ENCODE results near the gene SLC40A1.

Gene SLC40A1

GRCh38 chr2:189521699-189522434 is 58.7 kb downstream of the SLC40A1 start:
- no peaks in the 10 kb centered on the region for H3K9me3 ChIP-seq (ENCODE audit: control insufficient read depth, insufficient read depth, low read depth, low read length)
- no peak overlapping the region for H3K27ac ChIP-seq (ENCODE audit: low read depth, low read length)
- H3K36me3 ChIP-seq (ENCODE audit: control insufficient read depth, insufficient read depth, low read length), result no peaks in the 10 kb centered on the region
- H3K4me3 ChIP-seq (ENCODE audit: low read depth, low read length), result no peak overlapping the region
- no peak overlapping the region for H3K9ac ChIP-seq (ENCODE audit: low read length)
- no peaks in the 10 kb centered on the region; the same call in 1 of the 2 replicates for H3K4me1 ChIP-seq (ENCODE audit: control insufficient read depth, insufficient read depth, low read length)
- no peaks in the 10 kb centered on the region for H3K27me3 ChIP-seq (ENCODE audit: control insufficient read depth, insufficient read depth, low read length)

GRCh38 chr2:189519631-189520387 is 60.8 kb downstream of the SLC40A1 start:
- no peaks in the 10 kb centered on the region; the same call in 1 of the 2 replicates for H3K4me1 ChIP-seq (ENCODE audit: control insufficient read depth, insufficient read depth, low read length)
- no peak overlapping the region for H3K27ac ChIP-seq (ENCODE audit: low read depth, low read length)
- no peak overlapping the region for H3K9ac ChIP-seq (ENCODE audit: low read length)

GRCh38 chr2:189517847-189518535 is 62.6 kb downstream of the SLC40A1 start:
- no peaks in the 10 kb centered on the region for H3K36me3 ChIP-seq (ENCODE audit: control insufficient read depth, insufficient read depth, low read length)
- no peak overlapping the region for H3K27ac ChIP-seq (ENCODE audit: low read depth, low read length)
- H3K9me3 ChIP-seq (ENCODE audit: control insufficient read depth, insufficient read depth, low read depth, low read length), result no peaks in the 10 kb centered on the region
- H3K4me1 ChIP-seq (ENCODE audit: control insufficient read depth, insufficient read depth, low read length), result no peaks in the 10 kb centered on the region; the same call in 1 of the 2 replicates
- no peak overlapping the region for H3K9ac ChIP-seq (ENCODE audit: low read length)
- H3K27me3 ChIP-seq (ENCODE audit: control insufficient read depth, insufficient read depth, low read length), result no peaks in the 10 kb centered on the region
- no peak overlapping the region for H3K4me3 ChIP-seq (ENCODE audit: low read depth, low read length)

More at GRCh38 chr2:189519631-189520387, 60.8 kb downstream of the SLC40A1 start:
- H3K4me3 ChIP-seq (ENCODE audit: low read depth, low read length), result no peak overlapping the region
- no peaks in the 10 kb centered on the region for H3K36me3 ChIP-seq (ENCODE audit: control insufficient read depth, insufficient read depth, low read length)
- H3K27me3 ChIP-seq (ENCODE audit: control insufficient read depth, insufficient read depth, low read length), result no peaks in the 10 kb centered on the region
- no peaks in the 10 kb centered on the region for H3K9me3 ChIP-seq (ENCODE audit: control insufficient read depth, insufficient read depth, low read depth, low read length)

GRCh38 chr2:189516546-189516945 is 64.0 kb downstream of the SLC40A1 start:
- H3K36me3 ChIP-seq (ENCODE audit: control insufficient read depth, insufficient read depth, low read length), result no peaks in the 10 kb centered on the region
- no peak overlapping the region for H3K4me3 ChIP-seq (ENCODE audit: low read depth, low read length)
- H3K27me3 ChIP-seq (ENCODE audit: control insufficient read depth, insufficient read depth, low read length), result no peaks in the 10 kb centered on the region
- H3K4me1 ChIP-seq (ENCODE audit: control insufficient read depth, insufficient read depth, low read length), result no peaks in the 10 kb centered on the region; the same call in 1 of the 2 replicates
- H3K9ac ChIP-seq (ENCODE audit: low read length), result no peak overlapping the region
- no peaks in the 10 kb centered on the region for H3K9me3 ChIP-seq (ENCODE audit: control insufficient read depth, insufficient read depth, low read depth, low read length)
- H3K27ac ChIP-seq (ENCODE audit: low read depth, low read length), result no peak overlapping the region

GRCh38 chr2:189515264-189515663 is 65.3 kb downstream of the SLC40A1 start:
- H3K4me3 ChIP-seq (ENCODE audit: low read depth, low read length), result no peak overlapping the region
- no peaks in the 10 kb centered on the region for H3K36me3 ChIP-seq (ENCODE audit: control insufficient read depth, insufficient read depth, low read length)
- H3K4me1 ChIP-seq (ENCODE audit: control insufficient read depth, insufficient read depth, low read length), result no peaks in the 10 kb centered on the region; the same call in 1 of the 2 replicates
- no peak overlapping the region for H3K9ac ChIP-seq (ENCODE audit: low read length)
- H3K27me3 ChIP-seq (ENCODE audit: control insufficient read depth, insufficient read depth, low read length), result no peaks in the 10 kb centered on the region
- H3K27ac ChIP-seq (ENCODE audit: low read depth, low read length), result no peak overlapping the region
- H3K9me3 ChIP-seq (ENCODE audit: control insufficient read depth, insufficient read depth, low read depth, low read length), result no peaks in the 10 kb centered on the region

GRCh38 chr2:189514104-189514503 is 66.5 kb downstream of the SLC40A1 start:
- Histone ChIP-seq H3K9ac (ENCODE audit: low read length) (no peak overlapping the region), H3K27me3 (ENCODE audit: control insufficient read depth, insufficient read depth, low read length) (no peaks in the 10 kb centered on the region), H3K4me3 (ENCODE audit: low read depth, low read length) (no peak overlapping the region), H3K4me1 (ENCODE audit: control insufficient read depth, insufficient read depth, low read length) (no peaks in the 10 kb centered on the region), H3K36me3 (ENCODE audit: control insufficient read depth, insufficient read depth, low read length) (no peaks in the 10 kb centered on the region), H3K9me3 (ENCODE audit: control insufficient read depth, insufficient read depth, low read depth, low read length) (peaks cover 2% of the 10 kb centered on the region; the same call in 1 of the 2 replicates), H3K27ac (ENCODE audit: low read depth, low read length) (no peak overlapping the region)

- Histone ChIP-seq H3K36me3 (ENCODE audit: control insufficient read depth, insufficient read depth, low read length) (no peaks in the 10 kb centered on the region), H3K4me1 (ENCODE audit: control insufficient read depth, insufficient read depth, low read length) (no peaks in the 10 kb centered on the region), H3K27ac (ENCODE audit: low read depth, low read length) (no peak overlapping the region), H3K4me3 (ENCODE audit: low read depth, low read length) (no peak overlapping the region), H3K9me3 (ENCODE audit: control insufficient read depth, insufficient read depth, low read depth, low read length) (peaks cover 5% of the 10 kb centered on the region; the same call in 1 of the 2 replicates), H3K27me3 (ENCODE audit: control insufficient read depth, insufficient read depth, low read length) (no peaks in the 10 kb centered on the region), H3K9ac (ENCODE audit: low read length) (no peak overlapping the region)
Observed at GRCh38 chr2:189512879-189513278, 67.7 kb downstream of the SLC40A1 start.

GRCh38 chr2:189511960-189512319 is 68.6 kb downstream of the SLC40A1 start:
- Histone ChIP-seq H3K27ac (ENCODE audit: low read depth, low read length) (no peak overlapping the region), H3K36me3 (ENCODE audit: control insufficient read depth, insufficient read depth, low read length) (no peaks in the 10 kb centered on the region), H3K27me3 (ENCODE audit: control insufficient read depth, insufficient read depth, low read length) (no peaks in the 10 kb centered on the region), H3K4me1 (ENCODE audit: control insufficient read depth, insufficient read depth, low read length) (no peaks in the 10 kb centered on the region), H3K4me3 (ENCODE audit: low read depth, low read length) (no peak overlapping the region), H3K9ac (ENCODE audit: low read length) (no peak overlapping the region), H3K9me3 (ENCODE audit: control insufficient read depth, insufficient read depth, low read depth, low read length) (peaks cover 5% of the 10 kb centered on the region; the same call in 1 of the 2 replicates)

- H3K4me1 ChIP-seq (ENCODE audit: control insufficient read depth, insufficient read depth, low read length), result no peaks in the 10 kb centered on the region; the same call in 1 of the 2 replicates
- H3K27me3 ChIP-seq (ENCODE audit: control insufficient read depth, insufficient read depth, low read length), result no peaks in the 10 kb centered on the region
- H3K27ac ChIP-seq (ENCODE audit: low read depth, low read length), result no peak overlapping the region
- no peaks in the 10 kb centered on the region for H3K36me3 ChIP-seq (ENCODE audit: control insufficient read depth, insufficient read depth, low read length)
- peaks cover 5% of the 10 kb centered on the region; the same call in 1 of the 2 replicates for H3K9me3 ChIP-seq (ENCODE audit: control insufficient read depth, insufficient read depth, low read depth, low read length)
- H3K4me3 ChIP-seq (ENCODE audit: low read depth, low read length), result no peak overlapping the region
- no peak overlapping the region for H3K9ac ChIP-seq (ENCODE audit: low read length)
Observed at GRCh38 chr2:189511210-189511959, 69.2 kb downstream of the SLC40A1 start.

All from HUES6 (cell line).